Heart right ventricle (tissue), 16 donors: ENCODE results near the gene CEMP1. TPM values are rescaled to one million over a fixed set of nuclear protein-coding genes. Genes with fewer than 3 reads are reported as not detected.

ENCODE experiments used
- ATAC-seq, 8 donors: fragments of 200-7000 bp; cut with Tn5 transposase; one replicate each; pipeline ENCODE4 v1.9.1; 2020; ENCODE audit warnings: mild to moderate bottlenecking in 8 of 8, moderate library complexity in 8 of 8, moderate number of reproducible peaks in 1 of 8
- DNase-seq, 2 donors: peaks; one replicate each; pipeline ENCODE4 v3.0.0-alpha.2; 2020
- H3K27ac ChIP-seq, 10 donors: fragments of 200-600 bp; sonication (generic) in 2 of 10; one replicate each; pipeline versions ENCODE4 v1.5.0 to v1.8.0; 2020 to 2022; ENCODE audit warnings: mild to moderate bottlenecking in 3 of 10
- H3K27me3 ChIP-seq, 7 donors: fragments of 200-600 bp; one replicate each; pipeline ENCODE4 v1.8.0; 2021 to 2022; ENCODE audit warnings: mild to moderate bottlenecking in 2 of 7
- H3K36me3 ChIP-seq, 9 donors: fragments of 200-600 bp; sonication (generic) in 1 of 9; one replicate each; pipeline versions ENCODE4 v1.5.0 to v1.8.0; 2020 to 2022; ENCODE audit warnings: mild to moderate bottlenecking in 2 of 9
- H3K4me1 ChIP-seq, 9 donors: fragments of 200-600 bp; sonication (generic) in 1 of 9; one replicate each; pipeline versions ENCODE4 v1.5.0 to v1.8.0; 2020 to 2022; ENCODE audit warnings: mild to moderate bottlenecking in 4 of 9
- H3K4me3 ChIP-seq, 10 donors: fragments of 200-600 bp; sonication (generic) in 2 of 10; one replicate each; pipeline versions ENCODE4 v1.5.0 to v1.8.0; 2020 to 2022; ENCODE audit warnings: mild to moderate bottlenecking in 7 of 10, moderate library complexity in 2 of 10
- H3K9me3 ChIP-seq, 11 donors: fragments of 200-600 bp in 10 of 11; sonication (generic) in 2 of 11; one replicate each; pipeline versions ENCODE4 v1.5.0 to v1.8.0; 2013 to 2022; ENCODE audit warnings: mild to moderate bottlenecking in 2 of 11, control low read depth in 1 of 11, moderate library complexity in 1 of 11
- WGBS, 2 donors: extraction: QIAGEN DNeasy Blood & Tissue Kit; methylation state at CpG; one replicate each; pipeline ENCODE4 v1.1.7; 2013; ENCODE audit warnings: inconsistent platforms in 1 of 2; 5-methylcytosine and 5-hydroxymethylcytosine counted together
- intact Hi-C, 10 donors: fragments of 100-400 bp; cut with DNase I; formaldehyde crosslinking; loops; one replicate each; pipeline versions ENCODE4 v1.11.1 to v1.14.2; 2022
- polyA plus RNA-seq, 2 donors: library from polyadenylated mRNA; stranded (reverse); fragments of 200-250 nt; gene quantifications; one replicate each; pipeline ENCODE4 v1.2.3, GENCODE V29; 2013
- total RNA-seq, 10 donors: library from RNA; stranded (reverse); fragmentation: NEBNext Ultra II Directional in 3 of 10; extraction: Animal tissue kit (Norgen Biotek cat#: 25700) in 3 of 10; gene quantifications; one replicate each; pipeline versions ENCODE4 v1.2.1 to v1.2.4, GENCODE V29; 2021 to 2023
- TF ChIP-seq, protein P1 (sequence below), 9 donors: fragments of 200-600 bp; sonication (generic) in 2 of 9; IDR thresholded peaks; one replicate each; pipeline versions ENCODE4 v1.5.0 to v1.8.0; 2021 to 2022; ENCODE audit warnings: antibody characterized with exemption in 9 of 9, mild to moderate bottlenecking in 5 of 9, moderate library complexity in 1 of 9
- donor health status: Arrhythmogenic right ventricular cardiomyopathy.
- donor health status: ischemic (EF 13 %, LVEDD 7.1; RV severe dilation, severe dysfunction).
- donor health status: healthy with polysubstance abuse.
- donor health status: DM: no; HTN: yes; CAD: no.
- donor health status: DM: no; HTN: no; CAD: no.
- donor health status: ischemic (EF 25% LVEDD 6.9; RV normal size, moderate dysfunction).
- donor health status: ischemic (EF 25% LVEDD 5.7; RV mildly dilated, moderate dysfunction).
- donor health status: healthy.
- donor health status: DM: yes; HTN: yes; CAD: no.
- donor health status: Ischemic cardiomyopathy.
- donor health status: ischemic (EF 35%, LVEDD 5.7; RV mildly dilated, moderate dysfunction).
- donor health status: nonischemic (EF 11% LVEDD 7.7; RV severe dilation, severe dysfunction).
- donor health status: DM: yes; HTN: yes; CAD: no.
- donor health status: PGD.
- donor health status: ischemic (EF 29% LVEDD 5.4; RV normal size, mild dysfunction).
- donor health status: nonischemic (EF 23%, LVEDD 6.1; RV moderate dilation, normal function).

Gene CEMP1
- total and polyA plus RNA-seq, 12 donors = 0.20 to 0.44 TPM; not detected in 10

- Histone ChIP-seq H3K9me3 (no peaks in the 10 kb centered on the region), H3K27me3 (no peaks in the 10 kb centered on the region), H3K4me1 (peaks cover 8 to 61% (median 17%) of the 10 kb centered on the region in 9 donors), H3K27ac (no peak overlapping the region), H3K4me3 (no peak overlapping the region), H3K36me3 (no peaks in the 10 kb centered on the region)
- ATAC-seq (no peak), DNase-seq (no peak)
- WGBS, 2 donors = 86 to 89% methylated on average over 14 of the region's 14 CpGs
- intact Hi-C loops = loop anchor here in 3 of 10 donors (10.0 kb wide), 4 partner anchors 71 to 351 kb away; partner anchors contain the start of genes CASKIN1 (in 1 of the 3), CCNF (in 1 of the 3) and TRAF7 (in 1 of the 3)
- TF ChIP-seq, protein P1, sequence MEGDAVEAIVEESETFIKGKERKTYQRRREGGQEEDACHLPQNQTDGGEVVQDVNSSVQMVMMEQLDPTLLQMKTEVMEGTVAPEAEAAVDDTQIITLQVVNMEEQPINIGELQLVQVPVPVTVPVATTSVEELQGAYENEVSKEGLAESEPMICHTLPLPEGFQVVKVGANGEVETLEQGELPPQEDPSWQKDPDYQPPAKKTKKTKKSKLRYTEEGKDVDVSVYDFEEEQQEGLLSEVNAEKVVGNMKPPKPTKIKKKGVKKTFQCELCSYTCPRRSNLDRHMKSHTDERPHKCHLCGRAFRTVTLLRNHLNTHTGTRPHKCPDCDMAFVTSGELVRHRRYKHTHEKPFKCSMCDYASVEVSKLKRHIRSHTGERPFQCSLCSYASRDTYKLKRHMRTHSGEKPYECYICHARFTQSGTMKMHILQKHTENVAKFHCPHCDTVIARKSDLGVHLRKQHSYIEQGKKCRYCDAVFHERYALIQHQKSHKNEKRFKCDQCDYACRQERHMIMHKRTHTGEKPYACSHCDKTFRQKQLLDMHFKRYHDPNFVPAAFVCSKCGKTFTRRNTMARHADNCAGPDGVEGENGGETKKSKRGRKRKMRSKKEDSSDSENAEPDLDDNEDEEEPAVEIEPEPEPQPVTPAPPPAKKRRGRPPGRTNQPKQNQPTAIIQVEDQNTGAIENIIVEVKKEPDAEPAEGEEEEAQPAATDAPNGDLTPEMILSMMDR (IDR thresholded peaks at IDR 0.05) = no peak
Measured at GRCh38 chr16:2505695-2506094, 25.5 kb downstream of the CEMP1 start.

DNA sequence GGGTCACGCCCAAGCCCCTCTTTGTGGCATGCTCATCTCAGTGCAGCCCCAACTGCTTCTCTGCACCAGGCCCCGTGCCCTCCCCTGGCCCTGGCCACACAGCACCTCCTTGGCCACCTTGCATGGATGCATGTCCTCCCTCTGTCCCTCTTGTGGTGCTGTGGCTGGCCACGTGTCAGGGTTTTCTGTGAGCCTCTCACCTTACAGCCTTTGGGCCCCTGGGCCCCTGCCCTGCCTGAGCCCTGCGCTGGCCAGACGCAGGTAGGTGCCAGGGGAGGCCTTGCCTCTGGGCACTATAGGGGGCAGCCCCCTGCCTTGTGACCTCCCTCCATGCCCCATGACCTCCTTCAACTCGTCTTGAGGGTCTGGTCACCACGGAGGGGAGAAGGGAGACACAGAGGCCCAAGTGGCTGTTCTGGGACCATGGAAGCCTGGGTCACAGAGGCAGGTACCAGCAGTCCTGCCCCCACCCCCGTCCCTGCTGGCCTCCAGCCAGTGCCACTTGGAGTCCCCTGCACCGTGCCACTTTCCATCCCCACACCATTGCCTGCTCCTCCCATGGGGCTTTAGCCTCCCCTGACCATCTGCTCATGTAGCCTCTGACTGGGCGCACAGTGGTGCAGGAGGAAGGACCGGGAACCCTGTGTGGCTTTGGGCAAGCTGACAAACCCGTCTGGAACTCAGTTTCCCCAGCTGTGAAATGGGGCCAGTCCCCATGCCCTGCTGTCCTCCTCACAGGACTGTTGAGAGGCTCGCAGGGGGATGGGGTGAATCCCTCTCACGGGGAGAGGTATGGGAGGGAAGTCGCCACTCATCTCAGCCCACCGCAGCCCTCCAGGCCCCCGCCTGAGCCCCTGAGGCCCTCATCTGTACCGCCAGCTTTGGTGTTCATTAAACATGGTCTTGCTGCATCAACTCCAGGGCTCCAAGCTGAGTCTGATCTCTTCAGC lies 29.0 kb downstream of the CEMP1 start:
- Histone ChIP-seq H3K27me3 (no peaks in the 10 kb centered on the region), H3K4me3 (no peak overlapping the region), H3K4me1 (peaks cover 25 to 54% (median 41%) of the 10 kb centered on the region in 9 donors), H3K9me3 (no peaks in the 10 kb centered on the region), H3K36me3 (peaks cover 0 to 14% (median 0%) of the 10 kb centered on the region in 9 donors), H3K27ac (peak overlapping the region in 4 of 10 donors; percentile 14 to 30 (median 20))
- DNase-seq (no peak), ATAC-seq (peak in 1 of 8 donors; percentile 14)
- intact Hi-C loops = loop anchor here in 7 of 10 donors (1.0 to 10.0 kb wide), 11 partner anchors 45 to 347 kb away; partner anchors contain the start of genes ABCA3 (in 3 of the 7), CCNF (in 3 of the 7), CASKIN1 (in 1 of the 7) and ECI1 (in 1 of the 7)
- TF ChIP-seq, protein P1 (IDR thresholded peaks at IDR 0.05) = no peak
- 71 to 79% methylated on average over 18 of the region's 18 CpGs for WGBS, 2 donors

- intact Hi-C loops = loop anchor here in 8 of 10 donors (1.0 to 10.0 kb wide), 12 partner anchors 44 to 346 kb away; partner anchors contain the start of genes CCNF (in 3 of the 8), ABCA3 (in 2 of the 8), CASKIN1 (in 1 of the 8) and ECI1 (in 1 of the 8)
- 35 to 39% methylated on average over 23 of the region's 23 CpGs for WGBS, 2 donors
- DNase-seq (peak; percentile 85 to 87), ATAC-seq (peak; percentile 81 to 93 (median 86))
- H3K9me3 ChIP-seq = no peaks in the 10 kb centered on the region
- H3K27me3 ChIP-seq = no peaks in the 10 kb centered on the region
- peaks cover 28 to 58% (median 46%) of the 10 kb centered on the region in 9 donors for H3K4me1 ChIP-seq
- peaks cover 0 to 25% (median 0%) of the 10 kb centered on the region in 9 donors for H3K36me3 ChIP-seq
- H3K27ac ChIP-seq = peak overlapping the region in 4 of 10 donors; percentile 9 to 52 (median 26)
- TF ChIP-seq, protein P1 (IDR thresholded peaks at IDR 0.05) = peak; percentile 93 to 99 (median 99)
- peak overlapping the region in 5 of 10 donors; percentile 37 to 46 (median 40) for H3K4me3 ChIP-seq
Measured at GRCh38 chr16:2500918-2501750, 30.1 kb downstream of the CEMP1 start.
